Neural progenitor cell (in vitro differentiated cells): Measurements from ENCODE around the gene ITGA1. TPM values are rescaled to one million over a fixed set of nuclear protein-coding genes. Genes with fewer than 3 reads are reported as not detected.

Source experiments
- DNase-seq: peaks from one replicate; pipeline ENCODE4 v3.0.0-alpha.2; 2016; ENCODE audit warnings: low spot score
- H2AFZ ChIP-seq: fragments of 200-600 bp; sonication (generic); replicated peaks from 2 replicates; pipeline ENCODE4 v1.6.1; 2016; ENCODE audit warnings: antibody characterized with exemption
- H3F3A ChIP-seq: fragments of 200-600 bp; sonication (generic); 2 replicates; pipeline ENCODE4 v1.6.1; 2016; ENCODE audit warnings: antibody characterized with exemption, low read depth
- H3K27ac ChIP-seq: fragments of 200-600 bp; sonication (generic); 2 replicates; pipeline ENCODE4 v1.5.1; 2016; ENCODE audit warnings: mild to moderate bottlenecking
- H3K27me3 ChIP-seq: fragments of 200-600 bp; sonication (generic); 2 replicates; pipeline ENCODE4 v1.6.1; 2016; ENCODE audit warnings: mild to moderate bottlenecking, moderate library complexity
- H3K36me3 ChIP-seq: fragments of 200-600 bp; sonication (generic); 2 replicates; pipeline ENCODE4 v1.5.1; 2016
- H3K4me1 ChIP-seq: fragments of 200-600 bp; sonication (generic); 2 replicates; pipeline ENCODE4 v1.6.1; 2016; ENCODE audit warnings: mixed run types
- H3K4me2 ChIP-seq: fragments of 200-600 bp; sonication (generic); 2 replicates; pipeline ENCODE4 v1.6.1; 2016
- H3K4me3 ChIP-seq: fragments of 200-600 bp; sonication (generic); 2 replicates; pipeline ENCODE4 v1.5.1; 2016
- H3K79me2 ChIP-seq: fragments of 200-600 bp; sonication (generic); 2 replicates; pipeline ENCODE4 v1.6.1; 2016; ENCODE audit warnings: low read depth
- H3K9ac ChIP-seq: fragments of 200-600 bp; sonication (generic); 2 replicates; pipeline ENCODE4 v1.6.1; 2016
- H3K9me3 ChIP-seq: fragments of 200-600 bp; sonication (generic); 2 replicates; pipeline ENCODE4 v1.5.1; 2016; ENCODE audit warnings: low read depth
- H4K20me1 ChIP-seq: fragments of 200-600 bp; sonication (generic); 2 replicates; pipeline ENCODE4 v1.6.1; 2016; ENCODE audit warnings: low read depth
- H3K27ac Mint-ChIP-seq: 3 replicates; pipeline ENCODE4 v1.8.0; 2021; ENCODE audit warnings: mixed read lengths
- H3K27me3 Mint-ChIP-seq: 2 replicates; pipeline ENCODE4 v1.8.0; 2022; ENCODE audit warnings: low read depth, mild to moderate bottlenecking, inconsistent platforms, moderate library complexity, mixed read lengths; ENCODE audit not compliant: insufficient read depth
- H3K36me3 Mint-ChIP-seq: 3 replicates; pipeline ENCODE4 v1.8.0; 2021; ENCODE audit warnings: mixed read lengths
- H3K4me1 Mint-ChIP-seq: 3 replicates; pipeline ENCODE4 v1.8.0; 2021; ENCODE audit warnings: mixed read lengths
- H3K4me3 Mint-ChIP-seq: 3 replicates; pipeline ENCODE4 v1.8.0; 2021; ENCODE audit warnings: mild to moderate bottlenecking, moderate library complexity, mixed read lengths
- H3K9me3 Mint-ChIP-seq: 3 replicates; pipeline ENCODE4 v1.8.0; 2020; ENCODE audit warnings: mixed read lengths
- EZH2 ChIP-seq: fragments of 200-600 bp; sonication (generic); IDR thresholded peaks from 2 replicates; pipeline ENCODE4 v1.6.1; 2017; ENCODE audit warnings: antibody characterized with exemption, mild to moderate bottlenecking, moderate library complexity
- EZH2phosphoT487 ChIP-seq: fragments of 200-600 bp; sonication (generic); IDR thresholded peaks from 2 replicates; pipeline ENCODE4 v1.6.1; 2017; ENCODE audit warnings: antibody characterized with exemption
- total RNA-seq: library from RNA; depleted of rRNA; stranded (reverse); fragments of >200 nt; gene quantifications from 2 replicates; pipeline ENCODE4 v1.2.3, GENCODE V29; 2015; ENCODE audit warnings: low replicate concordance
- TF ChIP-seq, protein P1 (sequence below): fragments of 200-600 bp; sonication (generic); IDR thresholded peaks from 2 replicates; pipeline ENCODE4 v1.5.1; 2017; ENCODE audit warnings: antibody characterized with exemption, mild to moderate bottlenecking

Gene ITGA1
- total RNA-seq, 1 donor from 2014 or later, result 2.2 TPM

DNA sequence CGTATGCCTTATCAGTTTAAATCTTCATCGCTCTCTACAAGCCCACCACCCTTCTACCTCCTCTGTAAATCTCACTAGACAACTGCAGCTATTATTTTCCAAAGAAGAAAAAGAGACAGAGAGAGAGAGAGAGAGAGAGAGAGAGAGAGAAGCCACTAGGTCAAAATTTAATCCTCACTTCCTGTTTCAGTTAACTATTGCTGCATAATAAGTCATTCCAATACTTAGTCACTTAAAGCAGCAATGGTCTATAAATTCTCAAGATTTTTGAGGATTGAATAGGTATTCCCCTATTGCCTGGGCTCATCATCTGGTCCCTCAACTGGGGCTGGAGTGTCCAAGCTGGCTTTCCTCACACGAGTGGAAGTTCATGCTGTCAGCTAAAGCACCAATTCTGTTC, 68.8 kb downstream of the ITGA1 start:
- Mint-ChIP-seq H3K27ac (no peak overlapping the region), H3K4me3 (no peak overlapping the region), H3K4me1 (peaks cover 4% of the 10 kb centered on the region), H3K9me3 (no peaks in the 10 kb centered on the region), H3K27me3 (no peaks in the 10 kb centered on the region), H3K36me3 (no peaks in the 10 kb centered on the region)
- H4K20me1 ChIP-seq, result no peaks in the 10 kb centered on the region
- H3K36me3 ChIP-seq, result no peaks in the 10 kb centered on the region
- DNase-seq, result no peak
- no peaks in the 10 kb centered on the region for H3K4me1 ChIP-seq
- no peaks in the 10 kb centered on the region for H3K9me3 ChIP-seq
- no peak overlapping the region for H2AFZ ChIP-seq
- no peak overlapping the region for H3K9ac ChIP-seq
- H3K4me2 ChIP-seq, result no peak overlapping the region
- H3K4me3 ChIP-seq, result no peak overlapping the region
- TF ChIP-seq EZH2, result no peak
- no peak for TF ChIP-seq EZH2phosphoT487
- TF ChIP-seq, protein P1, sequence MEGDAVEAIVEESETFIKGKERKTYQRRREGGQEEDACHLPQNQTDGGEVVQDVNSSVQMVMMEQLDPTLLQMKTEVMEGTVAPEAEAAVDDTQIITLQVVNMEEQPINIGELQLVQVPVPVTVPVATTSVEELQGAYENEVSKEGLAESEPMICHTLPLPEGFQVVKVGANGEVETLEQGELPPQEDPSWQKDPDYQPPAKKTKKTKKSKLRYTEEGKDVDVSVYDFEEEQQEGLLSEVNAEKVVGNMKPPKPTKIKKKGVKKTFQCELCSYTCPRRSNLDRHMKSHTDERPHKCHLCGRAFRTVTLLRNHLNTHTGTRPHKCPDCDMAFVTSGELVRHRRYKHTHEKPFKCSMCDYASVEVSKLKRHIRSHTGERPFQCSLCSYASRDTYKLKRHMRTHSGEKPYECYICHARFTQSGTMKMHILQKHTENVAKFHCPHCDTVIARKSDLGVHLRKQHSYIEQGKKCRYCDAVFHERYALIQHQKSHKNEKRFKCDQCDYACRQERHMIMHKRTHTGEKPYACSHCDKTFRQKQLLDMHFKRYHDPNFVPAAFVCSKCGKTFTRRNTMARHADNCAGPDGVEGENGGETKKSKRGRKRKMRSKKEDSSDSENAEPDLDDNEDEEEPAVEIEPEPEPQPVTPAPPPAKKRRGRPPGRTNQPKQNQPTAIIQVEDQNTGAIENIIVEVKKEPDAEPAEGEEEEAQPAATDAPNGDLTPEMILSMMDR, result no peak
- H3K27ac ChIP-seq, result no peak overlapping the region
- H3K27me3 ChIP-seq, result no peaks in the 10 kb centered on the region
- no peaks in the 10 kb centered on the region for H3F3A ChIP-seq
- H3K79me2 ChIP-seq, result no peaks in the 10 kb centered on the region

DNA sequence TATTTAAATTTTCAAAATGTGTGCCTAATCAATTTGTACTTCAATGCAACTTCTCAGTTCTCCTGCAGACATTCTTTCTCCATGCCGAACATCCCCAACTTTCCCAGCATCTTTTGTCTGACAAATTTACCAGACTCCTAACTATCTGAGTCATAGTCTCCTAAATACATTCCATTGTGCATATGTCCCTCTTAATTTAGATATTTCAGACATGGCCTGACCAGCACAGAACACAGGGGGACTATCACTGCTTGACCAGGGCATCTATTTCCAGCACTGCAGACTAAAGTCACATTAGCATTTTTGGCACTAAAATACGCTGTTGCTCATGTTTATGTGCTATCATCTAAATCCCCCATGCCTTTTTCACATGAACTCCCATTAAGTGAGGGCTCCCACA, 71.9 kb downstream of the ITGA1 start:
- no peaks in the 10 kb centered on the region for H3K27me3 ChIP-seq
- Mint-ChIP-seq H3K36me3 (no peaks in the 10 kb centered on the region), H3K4me3 (no peak overlapping the region), H3K27ac (no peak overlapping the region), H3K9me3 (no peaks in the 10 kb centered on the region), H3K4me1 (peaks cover 4% of the 10 kb centered on the region), H3K27me3 (no peaks in the 10 kb centered on the region)
- H4K20me1 ChIP-seq, result no peaks in the 10 kb centered on the region
- no peak overlapping the region for H3K27ac ChIP-seq
- no peak overlapping the region for H3K9ac ChIP-seq
- H3F3A ChIP-seq, result no peaks in the 10 kb centered on the region
- DNase-seq, result no peak
- H3K79me2 ChIP-seq, result no peaks in the 10 kb centered on the region
- no peaks in the 10 kb centered on the region for H3K4me1 ChIP-seq
- TF ChIP-seq EZH2 (no peak), EZH2phosphoT487 (no peak)
- TF ChIP-seq, protein P1, result no peak
- no peak overlapping the region for H3K4me3 ChIP-seq
- H3K9me3 ChIP-seq, result no peaks in the 10 kb centered on the region
- H3K36me3 ChIP-seq, result no peaks in the 10 kb centered on the region
- H3K4me2 ChIP-seq, result no peak overlapping the region
- H2AFZ ChIP-seq, result no peak overlapping the region

DNA sequence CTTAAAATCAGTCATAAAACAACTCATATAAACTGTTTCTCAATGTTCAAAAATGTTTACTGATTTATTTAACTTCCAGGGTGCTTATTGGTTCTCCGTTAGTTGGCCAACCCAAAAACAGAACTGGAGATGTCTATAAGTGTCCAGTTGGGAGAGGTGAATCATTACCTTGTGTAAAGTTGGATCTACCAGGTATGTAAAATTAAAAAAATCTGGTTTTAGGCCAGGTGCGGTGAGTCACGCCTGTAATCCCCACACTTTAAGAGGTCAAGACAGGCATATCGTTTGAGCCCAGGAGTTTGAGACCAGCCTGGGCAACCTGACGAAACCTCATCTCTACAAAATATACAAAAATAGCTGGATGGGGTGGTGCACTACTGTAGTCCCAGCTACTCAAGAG, 73.7 kb downstream of the ITGA1 start:
- Histone ChIP-seq H3F3A (no peaks in the 10 kb centered on the region), H3K27me3 (no peaks in the 10 kb centered on the region), H3K79me2 (no peaks in the 10 kb centered on the region), H3K4me2 (no peak overlapping the region), H2AFZ (no peak overlapping the region), H3K4me3 (no peak overlapping the region), H3K27ac (no peak overlapping the region), H4K20me1 (no peaks in the 10 kb centered on the region), H3K9ac (no peak overlapping the region), H3K9me3 (no peaks in the 10 kb centered on the region), H3K36me3 (no peaks in the 10 kb centered on the region), H3K4me1 (no peaks in the 10 kb centered on the region)
- Mint-ChIP-seq H3K9me3 (no peaks in the 10 kb centered on the region), H3K27ac (no peak overlapping the region), H3K27me3 (no peaks in the 10 kb centered on the region), H3K4me3 (no peak overlapping the region), H3K36me3 (no peaks in the 10 kb centered on the region), H3K4me1 (peaks cover 4% of the 10 kb centered on the region)
- no peak for DNase-seq
- TF ChIP-seq, protein P1, result no peak
- TF ChIP-seq EZH2, result no peak
- no peak for TF ChIP-seq EZH2phosphoT487
